ENCODE measurements around the gene ATG9A.

GRCh38 chr2:219177552-219178376 is 51.7 kb downstream of the ATG9A start, which contains the start of gene RETREG2:
- TF ChIP-seq, protein P1, sequence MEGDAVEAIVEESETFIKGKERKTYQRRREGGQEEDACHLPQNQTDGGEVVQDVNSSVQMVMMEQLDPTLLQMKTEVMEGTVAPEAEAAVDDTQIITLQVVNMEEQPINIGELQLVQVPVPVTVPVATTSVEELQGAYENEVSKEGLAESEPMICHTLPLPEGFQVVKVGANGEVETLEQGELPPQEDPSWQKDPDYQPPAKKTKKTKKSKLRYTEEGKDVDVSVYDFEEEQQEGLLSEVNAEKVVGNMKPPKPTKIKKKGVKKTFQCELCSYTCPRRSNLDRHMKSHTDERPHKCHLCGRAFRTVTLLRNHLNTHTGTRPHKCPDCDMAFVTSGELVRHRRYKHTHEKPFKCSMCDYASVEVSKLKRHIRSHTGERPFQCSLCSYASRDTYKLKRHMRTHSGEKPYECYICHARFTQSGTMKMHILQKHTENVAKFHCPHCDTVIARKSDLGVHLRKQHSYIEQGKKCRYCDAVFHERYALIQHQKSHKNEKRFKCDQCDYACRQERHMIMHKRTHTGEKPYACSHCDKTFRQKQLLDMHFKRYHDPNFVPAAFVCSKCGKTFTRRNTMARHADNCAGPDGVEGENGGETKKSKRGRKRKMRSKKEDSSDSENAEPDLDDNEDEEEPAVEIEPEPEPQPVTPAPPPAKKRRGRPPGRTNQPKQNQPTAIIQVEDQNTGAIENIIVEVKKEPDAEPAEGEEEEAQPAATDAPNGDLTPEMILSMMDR (conservative IDR thresholded peaks at IDR 0.05; ENCODE audit: low read length), result no peak; the same call in 1 of the 2 replicates
- no peak for TF ChIP-seq EZH2phosphoT487 (IDR thresholded peaks at IDR 0.05; ENCODE audit: borderline replicate concordance)
